Measurements from ENCODE around the gene IQCK.
A peak's percentile ranks its signal among the peaks of the same experiment; 100 is the strongest.
"Not testable (repeated sequence)": the region's sequence is repeated elsewhere in the genome, so short reads cannot be mapped to it uniquely, and the experiment has no call there.

The IQCK gene

DNA sequence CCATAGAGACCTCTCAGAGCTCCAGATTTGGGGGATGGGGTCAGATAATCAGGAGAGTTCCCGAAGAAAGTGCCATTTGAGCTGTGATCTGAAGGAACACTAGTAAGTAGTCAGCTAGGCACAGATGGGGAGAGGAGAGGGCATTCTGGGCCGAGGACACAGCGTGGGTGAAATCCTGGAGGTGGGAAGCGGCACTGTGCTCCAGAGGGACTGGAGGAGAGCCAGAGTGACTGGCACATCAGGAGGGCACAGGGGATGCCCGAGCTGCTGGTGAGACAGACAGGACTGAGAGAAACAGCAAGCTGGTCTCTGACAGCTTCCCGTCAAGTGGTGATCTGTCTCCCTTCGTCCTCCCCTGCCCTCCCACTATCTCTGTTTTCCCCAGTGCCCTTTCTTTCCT is 40.7 kb upstream of the IQCK start:
- H3K27me3 ChIP-seq (ENCODE audit: control insufficient read depth, low read length): no peaks in the 10 kb centered on the region
- no peak overlapping the region for H3K4me3 ChIP-seq (ENCODE audit: low read length)
- H3K27ac ChIP-seq (ENCODE audit: low read depth, low read length): no peak overlapping the region
- TF ChIP-seq EZH2phosphoT487 (IDR thresholded peaks at IDR 0.05; ENCODE audit: borderline replicate concordance, low read length): no peak
- TF ChIP-seq, protein P1, sequence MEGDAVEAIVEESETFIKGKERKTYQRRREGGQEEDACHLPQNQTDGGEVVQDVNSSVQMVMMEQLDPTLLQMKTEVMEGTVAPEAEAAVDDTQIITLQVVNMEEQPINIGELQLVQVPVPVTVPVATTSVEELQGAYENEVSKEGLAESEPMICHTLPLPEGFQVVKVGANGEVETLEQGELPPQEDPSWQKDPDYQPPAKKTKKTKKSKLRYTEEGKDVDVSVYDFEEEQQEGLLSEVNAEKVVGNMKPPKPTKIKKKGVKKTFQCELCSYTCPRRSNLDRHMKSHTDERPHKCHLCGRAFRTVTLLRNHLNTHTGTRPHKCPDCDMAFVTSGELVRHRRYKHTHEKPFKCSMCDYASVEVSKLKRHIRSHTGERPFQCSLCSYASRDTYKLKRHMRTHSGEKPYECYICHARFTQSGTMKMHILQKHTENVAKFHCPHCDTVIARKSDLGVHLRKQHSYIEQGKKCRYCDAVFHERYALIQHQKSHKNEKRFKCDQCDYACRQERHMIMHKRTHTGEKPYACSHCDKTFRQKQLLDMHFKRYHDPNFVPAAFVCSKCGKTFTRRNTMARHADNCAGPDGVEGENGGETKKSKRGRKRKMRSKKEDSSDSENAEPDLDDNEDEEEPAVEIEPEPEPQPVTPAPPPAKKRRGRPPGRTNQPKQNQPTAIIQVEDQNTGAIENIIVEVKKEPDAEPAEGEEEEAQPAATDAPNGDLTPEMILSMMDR (IDR thresholded peaks at IDR 0.05; ENCODE audit: low read depth, low read length, poor library complexity, severe bottlenecking): no peak
- H3K4me2 ChIP-seq (ENCODE audit: low read length): no peak overlapping the region
- H3F3A ChIP-seq (ENCODE audit: control insufficient read depth, insufficient read depth): no peaks in the 10 kb centered on the region
- no peaks in the 10 kb centered on the region for H3K9me2 ChIP-seq (replicated peaks; ENCODE audit: control insufficient read depth, low read length)
- no peaks in the 10 kb centered on the region for H4K20me1 ChIP-seq (ENCODE audit: control insufficient read depth, insufficient read depth, low read depth, low read length)
- H3K79me2 ChIP-seq (ENCODE audit: control insufficient read depth, low read length): no peaks in the 10 kb centered on the region
- no peaks in the 10 kb centered on the region for H3K4me1 ChIP-seq (ENCODE audit: control insufficient read depth, low read length)
- H3K9me3 ChIP-seq (ENCODE audit: control insufficient read depth, insufficient read depth, low read length): no peaks in the 10 kb centered on the region
- no peaks in the 10 kb centered on the region for H3K36me3 ChIP-seq (ENCODE audit: control insufficient read depth, low read length)

DNA sequence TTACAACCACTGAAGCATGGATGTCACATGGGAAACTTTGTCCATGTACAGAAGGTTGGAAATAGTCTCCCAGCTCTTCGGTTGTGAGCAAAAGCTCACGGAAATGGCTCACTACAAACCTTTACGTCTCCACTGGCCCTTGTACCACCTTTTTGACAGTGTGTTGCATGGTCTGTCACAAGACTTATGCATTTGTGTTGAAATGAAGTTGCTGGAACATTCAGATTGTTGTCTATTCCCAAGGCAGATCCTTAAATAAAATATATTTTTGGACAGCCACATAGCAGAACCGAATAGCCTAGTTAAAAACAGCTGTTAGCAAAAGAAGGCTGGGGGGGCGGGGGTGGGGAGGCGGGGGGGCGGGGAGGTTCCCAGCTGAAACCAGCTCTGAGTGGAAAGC is 39.3 kb upstream of the IQCK start:
- Histone ChIP-seq H3K9me2 (replicated peaks; ENCODE audit: control insufficient read depth, low read length) (no peaks in the 10 kb centered on the region), H3K27me3 (ENCODE audit: control insufficient read depth, low read length) (no peaks in the 10 kb centered on the region), H3K79me2 (ENCODE audit: control insufficient read depth, low read length) (no peaks in the 10 kb centered on the region)

DNA sequence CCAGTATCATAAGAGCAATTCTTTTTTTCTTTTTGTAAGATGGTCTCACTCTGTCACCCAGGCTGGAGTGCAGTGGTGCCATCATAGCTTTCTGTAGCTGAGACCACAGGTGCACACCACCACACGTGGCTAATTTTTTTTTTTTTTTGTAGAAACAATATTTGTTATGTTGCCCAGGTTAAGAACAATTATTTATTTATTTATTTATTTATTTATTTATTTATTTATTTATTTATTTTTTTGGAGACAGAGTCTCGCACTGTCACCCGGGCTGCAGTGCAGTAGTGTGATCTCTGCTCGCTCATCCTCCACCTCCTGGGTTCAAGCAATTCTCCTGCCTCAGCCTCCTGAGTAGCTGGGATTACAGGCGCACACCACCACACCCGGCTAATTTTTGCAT is 38.8 kb upstream of the IQCK start:
- H3K27me3 ChIP-seq (ENCODE audit: control insufficient read depth, low read length); H3F3A ChIP-seq (ENCODE audit: control insufficient read depth, insufficient read depth); H3K9me3 ChIP-seq (ENCODE audit: control insufficient read depth, insufficient read depth, low read length); H3K27ac ChIP-seq (ENCODE audit: low read depth, low read length); H3K9me2 ChIP-seq (replicated peaks; ENCODE audit: control insufficient read depth, low read length); H3K4me3 ChIP-seq (ENCODE audit: low read length); H4K20me1 ChIP-seq (ENCODE audit: control insufficient read depth, insufficient read depth, low read depth, low read length); H3K4me1 ChIP-seq (ENCODE audit: control insufficient read depth, low read length); H3K79me2 ChIP-seq (ENCODE audit: control insufficient read depth, low read length); H3K4me2 ChIP-seq (ENCODE audit: low read length); H3K36me3 ChIP-seq (ENCODE audit: control insufficient read depth, low read length): not testable (repeated sequence)

More for the DNA sequence above, 39.3 kb upstream of the IQCK start:
- no peak for TF ChIP-seq EZH2phosphoT487 (IDR thresholded peaks at IDR 0.05; ENCODE audit: borderline replicate concordance, low read length)
- TF ChIP-seq, protein P1 (IDR thresholded peaks at IDR 0.05; ENCODE audit: low read depth, low read length, poor library complexity, severe bottlenecking): no peak
- Histone ChIP-seq H4K20me1 (ENCODE audit: control insufficient read depth, insufficient read depth, low read depth, low read length) (no peaks in the 10 kb centered on the region), H3K4me3 (ENCODE audit: low read length) (no peak overlapping the region), H3K36me3 (ENCODE audit: control insufficient read depth, low read length) (no peaks in the 10 kb centered on the region; the same call in 1 of the 2 replicates), H3K4me2 (ENCODE audit: low read length) (no peak overlapping the region), H3F3A (ENCODE audit: control insufficient read depth, insufficient read depth) (no peaks in the 10 kb centered on the region), H3K4me1 (ENCODE audit: control insufficient read depth, low read length) (no peaks in the 10 kb centered on the region), H3K9me3 (ENCODE audit: control insufficient read depth, insufficient read depth, low read length) (no peaks in the 10 kb centered on the region), H3K27ac (ENCODE audit: low read depth, low read length) (no peak overlapping the region)

DNA sequence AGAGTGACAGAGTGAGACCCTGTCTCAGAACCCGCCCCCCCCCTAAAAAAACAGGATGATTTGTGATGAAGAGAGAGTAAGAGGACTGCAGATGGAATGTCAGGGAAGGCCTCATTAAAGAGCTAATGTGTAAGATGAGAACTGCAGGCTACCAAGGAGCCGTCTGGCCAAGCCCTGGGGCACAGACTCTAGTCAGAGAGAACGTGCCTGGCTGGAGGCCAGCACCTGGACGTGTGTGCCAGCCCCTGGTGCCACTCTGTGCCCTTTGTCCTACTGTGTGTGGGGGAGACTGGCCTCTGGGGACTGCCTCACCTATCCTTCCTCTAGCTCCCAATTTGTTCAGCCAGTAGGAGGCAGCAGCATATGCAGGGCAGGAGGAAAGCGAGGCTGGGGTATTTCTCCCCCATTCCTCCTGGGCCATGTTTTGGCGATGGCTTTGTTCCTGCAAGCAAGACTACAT is 37.2 kb upstream of the IQCK start:
- Histone ChIP-seq H3K27ac (ENCODE audit: low read depth, low read length) (no peak overlapping the region), H3K79me2 (ENCODE audit: control insufficient read depth, low read length) (no peaks in the 10 kb centered on the region), H3K4me1 (ENCODE audit: control insufficient read depth, low read length) (no peaks in the 10 kb centered on the region), H3F3A (ENCODE audit: control insufficient read depth, insufficient read depth) (no peaks in the 10 kb centered on the region), H4K20me1 (ENCODE audit: control insufficient read depth, insufficient read depth, low read depth, low read length) (no peaks in the 10 kb centered on the region), H3K9me2 (replicated peaks; ENCODE audit: control insufficient read depth, low read length) (no peaks in the 10 kb centered on the region), H3K4me3 (ENCODE audit: low read length) (no peak overlapping the region), H3K9me3 (ENCODE audit: control insufficient read depth, insufficient read depth, low read length) (no peaks in the 10 kb centered on the region), H3K36me3 (ENCODE audit: control insufficient read depth, low read length) (no peaks in the 10 kb centered on the region; the same call in 1 of the 2 replicates), H3K27me3 (ENCODE audit: control insufficient read depth, low read length) (no peaks in the 10 kb centered on the region), H3K4me2 (ENCODE audit: low read length) (no peak overlapping the region)
- TF ChIP-seq, protein P1 (IDR thresholded peaks at IDR 0.05; ENCODE audit: low read depth, low read length, poor library complexity, severe bottlenecking): peak; percentile 26
- TF ChIP-seq EZH2phosphoT487 (IDR thresholded peaks at IDR 0.05; ENCODE audit: borderline replicate concordance, low read length): no peak

Data from DOHH2 (cell line).